GM21786 (cell line): ENCODE data around the gene LSP1.

Experiments
- ATAC-seq: cut with Tn5 transposase; IDR thresholded peaks from one replicate; pipeline ENCODE4 v1.9.1; 2021; ENCODE audit not compliant: unreplicated experiment

Gene LSP1

GRCh38 chr11:1824221-1825038, 28.5 kb upstream of the LSP1 start:
- ATAC-seq: no peak

- no peak for ATAC-seq
Observed at GRCh38 chr11:1825039-1825740, 27.7 kb upstream of the LSP1 start.

- no peak for ATAC-seq
Observed at GRCh38 chr11:1825785-1826451, 27.0 kb upstream of the LSP1 start.

- no peak for ATAC-seq
Observed at GRCh38 chr11:1826552-1827094, 26.3 kb upstream of the LSP1 start.

GRCh38 chr11:1827095-1827813, 25.6 kb upstream of the LSP1 start:
- no peak for ATAC-seq

GRCh38 chr11:1827931-1828330, 25.0 kb upstream of the LSP1 start:
- no peak for ATAC-seq

GRCh38 chr11:1828542-1828941, 24.3 kb upstream of the LSP1 start:
- no peak for ATAC-seq

- no peak for ATAC-seq
Observed at GRCh38 chr11:1829039-1829820, 23.7 kb upstream of the LSP1 start.

- no peak for ATAC-seq
Observed at GRCh38 chr11:1830004-1830321, 22.9 kb upstream of the LSP1 start.

- ATAC-seq: no peak
Observed at GRCh38 chr11:1830322-1831223, 22.3 kb upstream of the LSP1 start.

- no peak for ATAC-seq
Observed at GRCh38 chr11:1831338-1832210, 21.3 kb upstream of the LSP1 start.

GRCh38 chr11:1832211-1832919, 20.5 kb upstream of the LSP1 start:
- no peak for ATAC-seq

GRCh38 chr11:1832920-1833295, 20.0 kb upstream of the LSP1 start:
- no peak for ATAC-seq

GRCh38 chr11:1834062-1834610, 18.7 kb upstream of the LSP1 start:
- ATAC-seq: no peak

- ATAC-seq: no peak
Observed at GRCh38 chr11:1834779-1835670, 17.9 kb upstream of the LSP1 start, which contains the start of gene SYT8. TSS of gene SYT8 (plus strand) at chr11:1834990. CDS start at chr11:1835106, 116 bp downstream.

- ATAC-seq: no peak
Observed at GRCh38 chr11:1835671-1836010, 17.2 kb upstream of the LSP1 start.
